ENCODE data around the gene CIBAR2. TPM values are rescaled to one million over a fixed set of nuclear protein-coding genes. Genes with fewer than 3 reads are reported as not detected.

Gene CIBAR2
- total RNA-seq, 1 donor from 2014 or later = 4.9 TPM

- Mint-ChIP-seq H3K27ac (no peak overlapping the region), H3K9me3 (peaks cover 4% of the 10 kb centered on the region), H3K4me3 (no peak overlapping the region), H3K36me3 (no peaks in the 10 kb centered on the region), H3K27me3 (no peaks in the 10 kb centered on the region), H3K4me1 (ENCODE audit: unreplicated experiment) (peaks cover 26% of the 10 kb centered on the region)
- TF ChIP-seq, protein P1, sequence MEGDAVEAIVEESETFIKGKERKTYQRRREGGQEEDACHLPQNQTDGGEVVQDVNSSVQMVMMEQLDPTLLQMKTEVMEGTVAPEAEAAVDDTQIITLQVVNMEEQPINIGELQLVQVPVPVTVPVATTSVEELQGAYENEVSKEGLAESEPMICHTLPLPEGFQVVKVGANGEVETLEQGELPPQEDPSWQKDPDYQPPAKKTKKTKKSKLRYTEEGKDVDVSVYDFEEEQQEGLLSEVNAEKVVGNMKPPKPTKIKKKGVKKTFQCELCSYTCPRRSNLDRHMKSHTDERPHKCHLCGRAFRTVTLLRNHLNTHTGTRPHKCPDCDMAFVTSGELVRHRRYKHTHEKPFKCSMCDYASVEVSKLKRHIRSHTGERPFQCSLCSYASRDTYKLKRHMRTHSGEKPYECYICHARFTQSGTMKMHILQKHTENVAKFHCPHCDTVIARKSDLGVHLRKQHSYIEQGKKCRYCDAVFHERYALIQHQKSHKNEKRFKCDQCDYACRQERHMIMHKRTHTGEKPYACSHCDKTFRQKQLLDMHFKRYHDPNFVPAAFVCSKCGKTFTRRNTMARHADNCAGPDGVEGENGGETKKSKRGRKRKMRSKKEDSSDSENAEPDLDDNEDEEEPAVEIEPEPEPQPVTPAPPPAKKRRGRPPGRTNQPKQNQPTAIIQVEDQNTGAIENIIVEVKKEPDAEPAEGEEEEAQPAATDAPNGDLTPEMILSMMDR (conservative IDR thresholded peaks at IDR 0.05) = no peak
- DNase-seq (ENCODE audit: extremely low spot score, unreplicated experiment) = no peak
Measured at GRCh38 chr16:85058909-85059308, 53.4 kb downstream of the CIBAR2 start.

- H3K27me3 Mint-ChIP-seq = no peaks in the 10 kb centered on the region
- peaks cover 26% of the 10 kb centered on the region for H3K4me1 Mint-ChIP-seq (ENCODE audit: unreplicated experiment)
- peaks cover 3% of the 10 kb centered on the region for H3K36me3 Mint-ChIP-seq
- TF ChIP-seq, protein P1 (conservative IDR thresholded peaks at IDR 0.05) = no peak
- H3K4me3 Mint-ChIP-seq = no peak overlapping the region
- H3K9me3 Mint-ChIP-seq = peaks cover 4% of the 10 kb centered on the region
- no peak for DNase-seq (ENCODE audit: extremely low spot score, unreplicated experiment)
- H3K27ac Mint-ChIP-seq = no peak overlapping the region
Measured at GRCh38 chr16:85057948-85058347, 54.3 kb downstream of the CIBAR2 start.

DNA sequence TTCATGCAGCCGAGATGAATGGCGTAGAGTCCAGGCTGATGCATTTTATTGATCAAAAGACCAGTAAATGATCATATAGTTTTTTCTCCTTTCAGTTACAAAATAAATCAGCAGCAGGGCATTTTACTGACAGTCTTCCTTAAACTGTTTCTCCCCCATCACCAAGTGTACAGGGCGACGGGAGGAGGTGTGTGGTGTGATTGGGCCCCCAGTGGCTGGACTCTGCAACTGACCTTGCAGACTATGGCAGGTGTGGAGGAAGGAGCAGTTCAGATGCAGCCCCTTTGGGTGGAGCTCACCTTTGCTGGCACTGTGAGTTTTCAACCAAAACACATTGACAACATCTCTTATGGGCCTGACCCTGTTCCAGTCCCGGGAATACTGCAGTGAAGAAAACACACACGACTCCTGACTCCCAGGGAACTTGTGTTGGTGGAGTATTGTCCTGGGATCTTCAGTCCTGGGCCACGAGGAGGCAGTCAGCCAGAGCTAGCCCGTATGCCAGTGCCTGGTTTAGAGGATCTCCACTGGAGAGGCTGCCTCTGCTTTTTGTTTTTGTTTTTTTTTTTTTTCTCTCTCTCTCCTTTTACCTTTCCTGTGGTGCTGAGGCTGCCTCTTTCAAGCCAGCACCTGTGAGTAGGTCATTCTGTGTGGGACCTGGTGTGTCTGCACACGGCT, 54.9 kb downstream of the CIBAR2 start:
- H3K27ac Mint-ChIP-seq = no peak overlapping the region
- peaks cover 3% of the 10 kb centered on the region for H3K36me3 Mint-ChIP-seq
- H3K9me3 Mint-ChIP-seq = peaks cover 4% of the 10 kb centered on the region
- no peak for DNase-seq (ENCODE audit: extremely low spot score, unreplicated experiment)
- peaks cover 23% of the 10 kb centered on the region for H3K4me1 Mint-ChIP-seq (ENCODE audit: unreplicated experiment)
- no peaks in the 10 kb centered on the region for H3K27me3 Mint-ChIP-seq
- TF ChIP-seq, protein P1 (conservative IDR thresholded peaks at IDR 0.05) = peak; percentile 59
- no peak overlapping the region for H3K4me3 Mint-ChIP-seq

DNA sequence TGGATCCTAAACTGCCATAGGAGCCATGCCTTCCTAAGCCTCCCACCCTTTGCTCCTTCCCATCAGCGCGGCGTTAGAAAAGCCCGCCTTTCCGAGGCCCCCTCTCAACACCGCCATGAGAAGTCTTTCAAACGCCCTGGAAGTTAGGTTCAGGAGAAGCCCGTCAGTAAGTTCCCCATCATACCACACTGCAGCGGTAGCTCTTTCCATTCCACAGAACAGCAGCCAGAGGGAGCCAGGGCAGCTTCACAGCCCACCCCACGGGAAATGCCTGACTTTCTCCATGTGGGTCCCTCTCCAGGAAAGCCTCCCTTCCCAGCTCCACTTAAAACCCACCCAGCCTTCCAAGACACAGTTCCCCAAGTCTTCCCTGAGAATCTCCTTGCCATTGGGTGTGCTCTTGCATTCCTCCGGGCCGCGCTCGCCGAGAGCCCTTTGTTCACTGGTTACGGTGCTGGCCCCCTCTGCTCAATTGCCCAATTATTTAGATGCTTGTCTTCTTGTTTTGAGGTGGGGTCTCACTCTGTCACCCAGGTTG, 56.0 kb downstream of the CIBAR2 start:
- peaks cover 4% of the 10 kb centered on the region for H3K9me3 Mint-ChIP-seq

DNA sequence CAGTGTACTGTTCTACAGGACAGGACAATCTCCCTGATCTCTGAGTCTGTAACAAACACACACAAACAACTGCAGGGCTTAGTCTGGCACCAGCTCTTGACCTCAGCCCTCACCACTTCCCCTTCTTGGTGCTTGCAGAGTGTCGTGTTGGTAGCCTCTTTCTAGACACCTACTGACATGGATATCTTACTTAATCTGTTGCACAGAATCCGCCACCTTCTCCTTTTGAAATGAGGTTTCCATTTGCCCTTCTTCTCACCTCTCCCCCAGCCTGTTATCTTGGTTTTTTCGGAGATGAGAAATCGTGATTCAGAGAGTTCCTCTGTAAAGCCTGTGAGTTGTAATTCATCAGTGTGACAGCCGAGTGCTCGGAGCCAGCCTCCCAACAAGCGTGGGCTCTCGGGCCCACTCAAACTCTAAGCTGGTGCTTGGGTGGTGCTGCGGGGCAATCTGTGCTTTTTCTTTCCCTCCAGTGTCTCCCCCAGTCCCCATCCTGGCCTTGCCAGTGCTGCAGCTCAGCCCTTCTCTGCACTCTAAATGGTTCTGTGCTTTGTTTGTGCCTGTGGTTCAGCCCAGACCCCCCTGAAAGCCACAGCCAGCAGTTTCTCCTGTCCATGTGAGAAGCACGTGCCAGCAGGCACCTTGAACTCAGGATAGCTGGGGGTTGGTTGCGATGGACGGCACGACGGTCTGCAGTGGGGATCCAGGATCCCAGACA, 56.6 kb downstream of the CIBAR2 start:
- Mint-ChIP-seq H3K27ac (peak overlapping the region; percentile 32), H3K27me3 (no peaks in the 10 kb centered on the region), H3K9me3 (peaks cover 4% of the 10 kb centered on the region), H3K4me3 (peak overlapping the region; percentile 71), H3K36me3 (peaks cover 3% of the 10 kb centered on the region), H3K4me1 (ENCODE audit: unreplicated experiment) (peaks cover 29% of the 10 kb centered on the region)
- DNase-seq (ENCODE audit: extremely low spot score, unreplicated experiment) = no peak
- TF ChIP-seq, protein P1 (conservative IDR thresholded peaks at IDR 0.05) = no peak

More for the DNA sequence above, 56.0 kb downstream of the CIBAR2 start:
- TF ChIP-seq, protein P1 (conservative IDR thresholded peaks at IDR 0.05) = peak; percentile 48
- no peaks in the 10 kb centered on the region for H3K27me3 Mint-ChIP-seq
- no peak for DNase-seq (ENCODE audit: extremely low spot score, unreplicated experiment)
- peaks cover 3% of the 10 kb centered on the region for H3K36me3 Mint-ChIP-seq
- peak overlapping the region; percentile 32 for H3K27ac Mint-ChIP-seq
- no peak overlapping the region for H3K4me3 Mint-ChIP-seq
- peaks cover 27% of the 10 kb centered on the region for H3K4me1 Mint-ChIP-seq (ENCODE audit: unreplicated experiment)

Data from type B pancreatic cell (in vitro differentiated cells).